Measurements from ENCODE around the gene ARGLU1.

GRCh38 chr13:106573284-106573846, 5.4 kb upstream of the ARGLU1 start:
- TF ChIP-seq CTCF (IDR thresholded peaks at IDR 0.05): no peak
- no peak for TF ChIP-seq POLR2A (IDR thresholded peaks at IDR 0.05)
